Measurements from ENCODE around the gene ZNF593.

Gene ZNF593

DNA sequence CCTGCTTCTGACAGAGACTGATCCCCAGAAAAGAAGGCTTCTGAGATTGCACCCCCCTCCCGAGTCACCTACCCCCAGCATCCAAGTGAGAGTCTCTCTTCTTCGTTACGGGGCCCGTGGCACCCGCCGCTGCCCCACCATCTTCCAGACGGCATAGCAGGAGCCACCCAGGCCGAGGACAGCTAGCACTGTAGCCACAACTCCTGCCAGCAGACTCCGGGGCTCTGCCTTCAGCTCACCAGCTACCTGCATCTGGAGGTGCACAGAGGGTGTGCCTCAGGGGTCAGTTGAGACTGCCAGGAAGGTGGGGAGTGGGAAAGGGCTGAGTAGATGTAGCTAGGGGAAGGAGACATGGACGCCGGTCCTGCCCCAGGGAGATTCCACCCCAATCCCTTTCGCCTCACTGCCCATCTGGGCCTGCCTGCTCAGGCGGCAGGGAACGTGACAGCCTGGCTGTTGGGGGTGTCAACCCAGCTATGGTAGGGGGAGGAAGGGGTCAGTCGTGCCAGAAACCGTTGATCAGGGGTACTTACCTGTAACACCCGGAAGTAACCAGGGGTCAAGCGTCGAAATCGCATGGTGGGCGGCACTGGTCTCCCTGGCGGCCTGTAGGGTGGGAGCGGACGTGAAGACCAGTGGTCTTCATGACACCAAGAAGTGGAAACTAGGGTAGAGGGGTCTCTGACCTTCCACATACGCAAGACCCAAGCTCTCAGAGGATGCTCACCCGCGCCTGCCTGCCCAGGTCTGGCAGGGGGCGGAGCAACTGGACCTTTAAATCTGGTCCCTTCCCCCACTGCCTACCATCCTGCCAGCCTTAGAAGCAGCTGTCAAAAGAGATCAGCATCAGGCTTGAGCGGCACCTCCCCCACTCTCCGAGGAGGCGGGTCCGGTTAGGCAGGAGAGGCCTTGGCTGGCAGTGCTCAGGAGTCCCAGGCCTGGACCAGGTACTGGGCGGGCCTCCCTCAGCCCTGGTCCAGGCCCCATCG, 1.7 kb downstream of the ZNF593 start, which contains the start of gene ZNF593OS:
Gene ZNF593OS (minus strand): TSS at position 749 of the 989 bp plus-strand sequence. CDS start 171 bp downstream, at position 578.
- DNase-seq, result no peak

DNA sequence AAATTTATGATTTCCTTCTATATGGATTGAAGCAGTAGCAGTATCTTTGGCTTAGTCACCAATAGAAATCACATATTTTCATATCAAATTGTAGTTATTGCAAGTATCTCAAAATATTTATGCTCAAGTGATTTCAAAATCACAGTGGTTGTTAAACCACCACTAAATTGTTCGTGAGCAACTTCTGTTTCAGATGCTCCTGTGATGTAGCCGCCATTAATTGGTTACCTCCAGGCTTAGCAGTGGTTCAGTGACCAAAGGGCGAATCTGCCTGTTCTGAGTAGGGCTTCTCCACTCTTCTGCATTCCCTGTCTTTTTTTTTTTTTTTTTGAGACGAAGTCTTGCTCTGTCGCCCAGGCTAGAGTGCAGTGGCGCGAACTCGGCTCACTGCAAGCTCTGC, 5.6 kb downstream of the ZNF593 start:
- no peak for DNase-seq

DNA sequence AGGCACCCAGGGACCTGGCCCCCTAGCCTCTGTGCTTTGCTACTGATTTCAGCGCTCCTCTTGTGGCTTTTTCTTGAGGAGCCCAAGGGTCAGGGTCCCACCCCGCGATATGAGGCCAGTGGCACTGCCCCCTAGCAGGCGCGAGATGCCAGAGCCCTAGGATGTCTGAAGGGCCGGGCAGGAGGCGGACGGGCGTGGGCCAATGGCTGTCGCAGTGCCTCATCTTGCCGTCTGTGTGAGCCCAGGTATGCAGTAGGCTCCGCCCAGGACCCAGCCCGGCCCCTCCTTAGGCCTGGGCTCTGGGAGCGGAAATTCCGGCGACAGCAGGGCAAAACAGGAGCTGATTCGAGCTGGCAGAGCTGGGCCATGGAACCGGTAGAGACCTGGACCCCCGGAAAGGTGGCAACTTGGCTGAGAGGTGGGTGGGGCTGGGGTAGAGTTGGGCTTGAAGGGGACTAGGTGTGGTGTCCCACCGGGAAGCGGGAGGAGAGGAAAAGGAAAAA, 7.5 kb downstream of the ZNF593 start, which contains the start of gene CNKSR1:
Gene CNKSR1 (plus strand): TSS at position 310 of the 503 bp plus-strand sequence. CDS start 57 bp downstream, at position 367.
- DNase-seq, result peak; percentile 47

DNA sequence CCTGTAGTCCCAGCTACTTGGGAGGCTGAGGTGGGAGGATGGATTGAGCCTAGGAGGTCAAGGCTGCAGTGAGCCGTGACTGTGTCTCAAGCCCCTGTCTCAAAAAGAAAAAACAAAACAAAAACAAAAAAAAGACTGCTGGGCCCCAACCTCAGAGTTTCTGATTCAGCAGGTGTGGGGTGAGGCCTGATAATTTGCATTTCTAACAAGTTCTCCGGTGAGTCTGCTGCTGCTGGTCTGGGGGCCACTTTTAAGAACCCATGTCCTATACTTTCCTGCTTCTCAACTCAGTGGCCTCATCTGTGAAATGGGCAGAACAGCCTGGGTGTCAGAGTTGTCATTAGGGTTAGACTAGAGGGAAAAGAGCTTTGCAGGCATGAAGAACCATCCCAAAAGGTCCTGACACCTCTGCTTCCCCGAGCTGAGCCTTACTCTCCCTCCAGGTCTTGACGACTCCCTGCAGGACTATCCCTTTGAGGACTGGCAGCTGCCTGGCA, 10.3 kb downstream of the ZNF593 start:
- DNase-seq, result no peak

DNA sequence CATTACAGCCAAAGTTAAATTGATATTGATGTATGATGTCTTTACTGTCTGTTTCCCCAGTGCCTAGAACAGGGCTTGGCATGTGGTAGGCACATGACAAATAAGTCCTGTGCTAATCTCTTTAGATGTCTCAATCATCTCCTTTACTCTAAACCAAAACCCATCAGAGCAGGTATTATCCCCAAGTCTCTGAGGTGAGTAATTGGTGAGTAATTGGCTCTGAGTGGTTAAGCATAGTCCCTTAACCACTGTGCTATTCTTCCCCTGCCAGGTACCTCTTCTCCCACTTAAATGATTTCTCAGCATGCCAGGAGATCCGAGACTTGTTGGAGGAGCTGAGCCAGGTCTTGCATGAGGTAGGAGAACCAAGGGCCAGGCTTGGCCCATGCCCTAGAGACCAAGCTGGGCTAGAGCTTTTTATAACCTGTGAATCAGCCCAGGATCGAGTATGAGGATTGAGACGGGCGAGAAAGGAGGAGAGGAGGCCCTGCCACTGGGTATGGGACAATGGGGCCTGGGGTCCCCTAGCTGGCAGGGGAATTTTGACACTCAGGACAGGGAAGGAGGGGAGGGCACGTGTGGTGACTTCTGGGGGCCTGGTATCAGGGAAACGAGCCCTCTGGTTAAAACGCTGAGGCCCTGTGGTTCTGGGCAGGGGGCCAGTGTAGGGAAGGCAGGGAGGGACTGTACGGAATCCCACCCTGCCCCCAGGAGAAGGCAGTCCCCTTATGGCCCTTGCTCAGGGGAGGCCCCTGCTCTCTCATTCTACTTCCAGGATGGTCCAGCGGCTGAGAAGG, 12.1 kb downstream of the ZNF593 start:
- DNase-seq, result no peak

DNA sequence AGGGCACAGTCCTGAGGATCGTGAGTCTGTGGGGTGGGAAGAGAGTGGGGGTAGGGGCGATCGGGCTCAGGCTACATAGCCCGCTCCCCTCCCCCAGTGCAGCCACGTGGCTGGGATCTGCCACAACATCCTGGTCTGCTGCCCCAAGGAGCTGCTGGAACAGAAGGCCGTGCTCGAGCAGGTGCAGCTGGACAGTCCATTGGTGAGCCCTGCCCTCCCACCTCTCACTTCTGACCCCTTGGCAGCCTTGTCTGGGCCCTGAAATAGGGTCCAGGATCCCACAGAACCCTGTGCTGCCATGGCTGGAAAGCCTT, 12.6 kb downstream of the ZNF593 start:
- no peak for DNase-seq

DNA sequence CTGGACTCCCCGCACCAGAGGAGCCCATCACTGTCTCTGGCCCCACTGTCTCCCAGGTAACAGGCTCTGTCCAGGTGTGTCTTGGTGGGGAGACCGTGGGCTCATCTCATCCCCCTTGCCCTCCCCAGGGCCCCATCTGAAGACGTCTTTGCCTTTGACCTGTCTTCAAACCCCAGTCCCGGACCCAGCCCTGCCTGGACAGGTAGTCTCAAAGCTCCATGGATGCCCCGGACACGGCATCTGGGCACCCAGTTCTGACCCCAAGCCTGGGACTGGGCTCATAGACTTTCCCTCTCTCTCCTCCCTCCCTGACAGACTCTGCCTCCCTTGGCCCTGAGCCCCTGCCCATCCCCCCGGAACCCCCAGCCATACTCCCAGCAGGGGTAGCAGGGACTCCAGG, 14.4 kb downstream of the ZNF593 start:
- no peak for DNase-seq

DNA sequence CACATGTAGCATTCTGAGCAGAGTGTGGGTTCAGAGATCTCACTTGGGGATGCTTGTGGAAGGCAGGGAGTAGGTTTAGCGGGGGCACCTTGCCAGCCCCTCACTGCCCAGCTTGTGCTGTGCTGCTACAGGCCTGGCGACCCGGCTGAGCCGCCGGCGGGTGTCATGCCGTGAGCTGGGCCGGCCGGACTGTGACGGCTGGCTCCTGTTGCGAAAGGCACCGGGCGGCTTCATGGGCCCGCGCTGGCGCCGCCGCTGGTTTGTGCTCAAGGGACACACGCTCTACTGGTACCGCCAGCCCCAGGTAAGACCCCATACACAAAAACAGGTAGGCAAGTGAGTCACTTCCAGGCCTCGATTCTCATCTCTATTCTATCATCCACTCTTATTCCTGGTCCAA, 15.2 kb downstream of the ZNF593 start:
- no peak for DNase-seq

DNA sequence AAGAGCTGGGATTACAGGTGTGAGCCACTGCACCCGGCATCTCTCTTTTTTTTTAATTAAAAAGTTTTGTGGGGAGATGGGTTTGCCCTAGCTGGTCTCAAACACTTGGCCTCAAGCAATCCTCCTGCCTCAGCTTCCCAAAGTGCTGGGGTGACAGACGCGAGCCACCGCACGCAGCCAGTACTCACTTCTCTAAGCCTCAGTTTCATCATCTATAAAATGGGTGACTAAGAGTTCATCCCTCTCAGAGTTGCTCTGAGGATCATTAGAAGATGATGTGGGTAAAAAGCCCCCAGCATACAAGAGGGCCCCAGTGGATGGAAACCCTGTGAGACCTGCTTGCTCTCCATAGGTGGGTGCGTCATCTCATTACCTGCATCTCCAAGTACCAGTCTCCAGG, 18.2 kb downstream of the ZNF593 start:
- no peak for DNase-seq

DNA sequence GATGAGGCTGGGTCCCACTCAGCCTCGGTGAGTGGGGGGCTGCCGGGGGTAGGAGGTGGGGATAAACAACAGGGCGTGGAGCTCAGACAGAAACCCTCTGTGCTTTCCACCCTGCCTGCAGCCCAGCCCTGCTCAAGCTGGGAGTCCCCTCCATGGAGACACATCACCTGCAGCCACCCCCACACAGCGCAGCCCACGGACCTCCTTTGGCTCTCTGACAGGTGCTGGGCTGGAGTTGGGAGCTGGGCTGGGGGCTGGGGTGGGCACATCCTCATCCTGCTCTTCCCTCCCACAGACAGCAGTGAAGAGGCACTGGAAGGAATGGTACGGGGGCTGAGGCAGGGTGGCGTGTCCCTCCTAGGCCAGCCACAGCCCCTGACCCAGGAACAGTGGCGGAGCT, 18.8 kb downstream of the ZNF593 start:
- no peak for DNase-seq

DNA sequence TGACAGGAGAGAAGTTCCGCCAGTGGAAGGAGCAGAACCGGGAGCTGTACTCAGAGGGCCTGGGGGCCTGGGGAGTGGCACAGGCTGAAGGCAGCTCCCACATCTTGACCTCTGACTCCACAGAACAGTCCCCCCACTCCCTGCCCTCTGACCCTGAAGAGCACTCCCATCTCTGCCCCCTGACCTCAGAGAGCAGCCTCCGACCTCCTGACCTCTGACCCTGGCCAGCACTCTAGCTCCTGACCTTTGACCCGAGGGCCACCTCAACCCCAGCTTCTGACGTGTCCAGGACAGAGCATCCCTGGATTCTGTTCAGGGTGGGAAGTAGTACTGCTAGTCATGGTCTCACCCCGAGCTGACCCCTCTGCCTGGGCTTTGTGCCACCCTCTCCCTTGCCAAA, 19.6 kb downstream of the ZNF593 start:
- DNase-seq, result no peak

DNA sequence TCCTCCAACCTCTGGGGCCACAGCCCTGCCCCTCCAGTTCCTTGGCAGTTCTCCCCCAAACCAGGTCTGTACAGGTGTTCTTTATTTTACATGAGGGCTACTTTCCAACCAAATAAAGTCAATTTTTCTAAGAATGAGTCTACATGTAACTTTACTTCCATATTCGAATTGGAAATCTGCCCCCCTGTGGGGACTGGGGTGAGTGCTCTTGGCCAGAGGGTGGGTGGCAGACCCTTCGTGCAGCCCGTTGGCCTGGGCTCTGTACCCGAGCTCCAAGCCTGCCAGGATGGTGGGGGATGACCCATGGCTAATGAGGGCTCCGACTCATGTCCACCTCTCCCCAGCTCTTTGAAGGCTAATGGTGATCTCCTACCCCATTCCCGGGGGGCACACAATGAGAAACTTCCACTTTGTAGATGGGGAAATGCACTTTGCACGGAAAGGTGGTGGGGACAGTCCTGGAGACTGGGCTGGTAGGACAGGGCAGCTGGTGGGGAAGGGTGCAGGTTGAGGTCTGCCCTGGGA, 20.1 kb downstream of the ZNF593 start:
- DNase-seq, result no peak

DNA sequence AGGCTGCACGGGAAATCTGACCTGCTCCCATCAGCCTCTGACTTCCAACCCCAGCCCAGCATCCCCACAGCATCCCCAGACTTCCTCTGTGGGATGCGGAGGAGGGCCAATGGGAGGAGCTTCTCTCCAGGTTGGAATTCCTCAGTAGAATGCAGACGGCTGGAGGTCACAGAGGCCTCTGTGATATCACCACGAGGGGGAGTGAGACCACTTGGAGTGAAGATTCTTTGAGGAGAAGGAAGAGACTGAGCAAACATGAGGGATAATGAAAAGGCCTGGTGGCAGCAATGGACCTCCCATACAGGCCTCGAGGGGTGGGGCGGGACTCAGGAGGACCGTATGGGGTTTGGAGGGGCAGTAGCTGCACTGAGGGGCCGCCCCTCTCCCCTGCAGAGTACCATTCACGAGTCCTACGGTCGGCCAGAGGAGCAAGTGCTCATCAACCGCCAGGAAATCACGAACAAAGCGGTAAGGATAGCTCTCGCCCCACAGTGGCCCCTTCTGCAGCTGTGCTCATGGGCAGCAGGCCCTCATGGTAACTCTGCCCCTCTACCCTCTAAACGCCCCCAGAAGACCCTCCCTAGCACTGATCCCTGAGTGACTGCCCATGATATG, 20.8 kb downstream of the ZNF593 start, which contains the start of gene CATSPER4:
Gene CATSPER4 (plus strand): TSS at position 230 of the 615 bp plus-strand sequence. CDS start 26 bp downstream, at position 256.
- peak; percentile 29 for DNase-seq

DNA sequence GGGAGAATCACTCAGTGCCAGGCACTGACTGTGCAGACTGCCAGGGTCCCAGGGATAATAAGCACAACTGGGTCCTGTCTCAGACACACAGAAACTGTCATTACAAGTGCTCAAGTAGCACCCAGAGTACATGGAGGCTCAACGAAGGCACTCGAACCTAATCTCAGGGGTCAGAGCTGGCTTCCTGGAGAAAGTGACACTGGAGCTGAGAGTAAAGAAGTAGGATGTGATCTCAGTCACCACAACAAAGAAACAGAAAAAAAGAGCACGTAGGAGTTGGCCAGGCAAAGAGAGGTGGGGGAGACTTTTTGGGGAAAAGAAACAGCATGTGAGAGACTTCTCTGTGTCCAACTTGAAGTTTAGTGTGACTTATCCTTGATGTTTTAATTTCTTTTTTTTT, 22.0 kb downstream of the ZNF593 start:
- DNase-seq, result no peak

DNA sequence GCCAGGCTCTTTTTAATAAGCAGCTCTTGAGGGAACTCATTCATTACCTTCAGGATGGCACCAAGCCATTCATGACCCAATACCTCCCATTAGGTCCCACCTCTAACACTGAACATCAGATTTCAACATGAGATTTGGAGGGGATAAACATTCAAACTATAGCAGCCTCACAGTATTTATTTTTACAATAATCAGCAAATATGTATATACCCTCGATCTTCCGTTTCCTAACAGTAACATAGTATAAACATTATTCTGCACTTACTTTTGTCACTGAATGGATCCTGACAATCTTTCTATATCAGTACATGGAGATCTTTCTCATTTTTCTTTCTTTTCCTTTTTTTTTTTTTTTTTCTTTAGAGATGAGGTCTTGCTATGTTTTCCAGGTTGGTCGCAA, 26.1 kb downstream of the ZNF593 start:
- no peak for DNase-seq

DNA sequence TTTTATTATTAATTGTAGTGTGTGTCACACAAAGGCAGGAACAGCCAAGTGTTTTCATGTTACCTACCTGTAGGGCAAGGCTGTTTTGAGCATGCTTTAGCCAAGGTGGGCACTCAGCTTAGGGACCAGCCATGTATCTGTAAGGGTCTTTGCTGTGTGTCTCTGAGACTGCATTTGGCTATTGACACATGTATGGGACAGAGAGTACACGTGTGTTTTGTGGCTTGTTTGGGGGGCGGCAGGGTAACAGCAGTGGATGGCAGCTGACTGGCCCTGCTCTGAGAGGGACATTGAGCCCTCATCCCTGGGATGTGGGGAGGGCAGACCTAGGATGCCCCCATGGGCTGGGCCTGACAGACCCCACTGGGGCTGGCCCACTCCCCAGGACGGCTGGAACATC, 27.6 kb downstream of the ZNF593 start:
- no peak for DNase-seq

DNA sequence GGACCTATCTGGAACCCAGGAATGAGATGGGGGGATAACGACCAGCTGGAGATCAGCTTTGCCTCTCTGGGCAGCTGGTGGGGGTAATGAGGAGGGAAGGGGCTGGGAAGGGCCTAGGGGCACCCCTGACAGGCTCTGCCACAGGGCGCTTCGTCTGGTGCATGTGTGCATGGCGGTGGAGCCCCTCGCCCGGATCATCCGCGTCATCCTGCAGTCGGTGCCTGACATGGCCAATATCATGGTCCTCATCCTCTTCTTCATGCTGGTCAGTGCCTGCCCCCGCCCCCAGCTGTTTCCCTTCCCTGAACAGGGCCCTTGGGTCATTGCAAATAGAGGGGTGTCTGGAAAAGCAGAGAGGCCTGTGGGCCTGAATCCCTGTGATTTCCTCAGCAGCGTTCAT, 28.1 kb downstream of the ZNF593 start:
- DNase-seq, result no peak

DNA sequence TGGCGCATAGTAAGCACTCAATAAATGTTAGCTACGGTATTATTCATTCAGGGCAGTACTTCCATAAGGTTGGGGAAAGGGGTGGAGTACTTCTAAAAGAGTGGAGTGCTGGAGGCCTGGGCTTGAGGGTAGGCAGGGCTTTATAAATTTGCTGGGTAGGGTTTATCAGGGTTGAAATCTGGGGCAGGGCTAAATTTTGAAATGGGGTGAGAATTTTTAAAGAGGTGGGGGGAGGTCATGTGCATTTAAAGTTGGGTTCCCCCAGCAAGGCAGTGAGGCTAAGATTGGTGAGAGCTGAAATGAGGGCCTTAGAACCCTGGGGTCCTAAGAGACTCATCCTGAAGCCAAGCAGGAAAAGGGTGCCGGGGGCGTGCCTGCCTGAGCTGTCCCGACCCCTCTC, 30.7 kb downstream of the ZNF593 start:
- no peak for DNase-seq

DNA sequence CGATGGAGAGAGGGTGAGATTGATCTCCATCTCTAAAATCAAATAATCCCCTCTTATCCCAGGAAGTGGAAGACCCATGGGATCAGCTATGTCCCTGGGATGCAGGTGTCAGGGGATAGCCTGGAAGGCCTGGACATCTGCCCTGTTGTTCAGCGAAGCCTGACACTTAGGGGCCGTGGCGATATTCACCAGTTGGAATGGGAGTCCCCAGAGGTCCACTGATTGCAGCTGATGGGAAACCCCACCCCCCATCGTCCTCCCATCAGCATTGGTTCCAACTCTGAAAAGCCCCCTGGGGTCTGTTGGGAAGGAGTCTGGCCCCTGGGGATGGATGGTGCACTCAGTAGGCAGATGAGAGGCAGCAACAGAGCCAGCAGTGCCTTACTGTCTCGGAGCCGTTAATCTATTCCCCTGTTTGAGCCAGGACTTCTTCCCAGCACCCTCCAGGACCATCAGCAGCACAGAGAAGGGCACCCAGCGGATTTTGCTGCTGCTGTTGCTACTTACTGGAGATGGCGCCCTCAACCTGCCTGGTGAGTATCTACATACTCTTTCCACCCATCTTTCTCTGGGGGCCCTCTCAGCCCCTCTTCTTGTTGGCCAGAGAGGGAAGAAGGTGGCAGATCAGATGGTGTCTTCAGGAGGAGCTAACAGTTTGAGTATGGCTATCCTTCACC, 34.1 kb downstream of the ZNF593 start:
- DNase-seq, result no peak

DNA sequence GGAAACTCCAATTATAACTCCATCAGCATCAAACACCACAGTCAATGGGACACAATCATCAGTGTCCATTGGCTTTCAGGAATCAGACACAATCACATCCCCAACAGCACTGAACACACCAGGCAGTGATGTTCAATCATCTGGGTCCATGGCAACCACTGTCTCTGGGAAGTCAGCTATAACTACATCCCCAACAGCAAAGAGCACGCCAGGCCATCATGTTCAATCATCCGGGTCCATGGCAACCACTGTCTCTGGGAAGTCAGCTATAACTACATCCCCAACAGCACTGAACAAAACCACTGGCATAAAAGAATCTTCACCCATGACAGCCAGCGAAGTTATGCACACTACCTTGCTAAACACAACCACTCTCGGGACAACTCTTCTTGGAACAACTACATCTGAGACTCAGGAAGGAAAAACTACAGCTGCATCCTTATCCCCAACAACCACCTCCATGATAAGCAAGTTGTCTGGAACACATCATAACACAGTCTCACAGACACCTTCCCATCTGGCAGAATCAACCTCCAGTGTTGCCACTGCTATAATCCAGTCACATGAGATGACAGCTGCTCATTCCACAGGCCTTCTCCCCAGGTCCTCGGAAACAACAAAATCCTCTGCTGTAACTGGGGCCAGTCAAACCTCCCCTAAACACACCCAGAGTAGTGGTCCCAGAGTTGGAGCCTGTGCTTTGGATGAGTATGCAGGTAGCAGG, 40.6 kb downstream of the ZNF593 start:
- DNase-seq, result no peak

DNA sequence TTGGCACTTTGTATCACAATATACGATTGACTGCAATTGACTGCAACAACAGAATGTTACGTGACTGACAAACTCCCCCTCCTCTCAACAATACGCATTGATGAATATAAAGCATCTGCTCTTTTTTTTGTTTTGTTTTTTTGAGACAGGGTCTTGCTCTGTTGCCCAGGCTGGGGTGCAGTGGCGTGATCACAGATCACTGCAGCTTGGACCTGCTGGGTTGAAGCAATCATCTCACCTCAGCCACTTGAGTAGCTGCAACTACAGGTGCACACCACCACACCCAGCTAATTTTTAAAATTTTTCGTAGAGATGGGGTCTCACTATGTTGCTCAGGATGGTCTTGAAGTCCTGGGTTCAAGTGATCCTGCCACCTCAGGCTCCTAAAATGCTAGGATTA, 43.0 kb downstream of the ZNF593 start:
- DNase-seq, result no peak
